Renal pelvis (tissue), 4 donors: ENCODE data around the gene ADGB. TPM values are rescaled to one million over a fixed set of nuclear protein-coding genes. Genes with fewer than 3 reads are reported as not detected.
A peak's percentile ranks its signal among the peaks of the same experiment; 100 is the strongest.
"Not testable (repeated sequence)": the region's sequence is repeated elsewhere in the genome, so short reads cannot be mapped to it uniquely, and the experiment has no call there.

Experiments
- DNase-seq: peaks from one replicate; pipeline ENCODE4 v3.0.0-alpha.2; 2013
- polyA plus RNA-seq, 3 donors: library from polyadenylated mRNA; unstranded; fragments of 120-200 nt; gene quantifications; one replicate each; pipeline ENCODE4 v1.2.1, GENCODE V29; 2013; ENCODE audit not compliant: insufficient read length in 3 of 3

ADGB gene
- polyA plus RNA-seq, 3 donors: 0.40 to 0.95 (median 0.52) TPM

GRCh38 chr6:146815511-146816462, 217.0 kb downstream of the ADGB start:
- not testable (repeated sequence) for DNase-seq

GRCh38 chr6:146819596-146820320, 221.0 kb downstream of the ADGB start:
- DNase-seq: no peak

- DNase-seq: no peak
Measured at GRCh38 chr6:146827216-146827928, 228.6 kb downstream of the ADGB start.

GRCh38 chr6:146829792-146830565, 231.2 kb downstream of the ADGB start:
- DNase-seq: no peak

GRCh38 chr6:146833157-146833556, 234.4 kb downstream of the ADGB start:
- no peak for DNase-seq

GRCh38 chr6:146840216-146840615, 241.4 kb downstream of the ADGB start:
- no peak for DNase-seq

GRCh38 chr6:146840641-146841040, 241.9 kb downstream of the ADGB start:
- DNase-seq: no peak

GRCh38 chr6:146847426-146847825, 248.7 kb downstream of the ADGB start:
- no peak for DNase-seq

- no peak for DNase-seq
Measured at GRCh38 chr6:146850238-146850896, 251.6 kb downstream of the ADGB start.

- no peak for DNase-seq
Measured at GRCh38 chr6:146850981-146851380, 252.2 kb downstream of the ADGB start.

GRCh38 chr6:146851837-146852236, 253.1 kb downstream of the ADGB start:
- no peak for DNase-seq

GRCh38 chr6:146854521-146855255, 255.9 kb downstream of the ADGB start:
- not testable (repeated sequence) for DNase-seq

GRCh38 chr6:146855889-146856288, 257.1 kb downstream of the ADGB start:
- no peak for DNase-seq

- DNase-seq: no peak
Measured at GRCh38 chr6:146856296-146856695, 257.5 kb downstream of the ADGB start.

GRCh38 chr6:146857180-146857979, 258.6 kb downstream of the ADGB start:
- DNase-seq: peak; percentile 76

- DNase-seq: peak; percentile 31
Measured at GRCh38 chr6:146857980-146858347, 259.2 kb downstream of the ADGB start.

- DNase-seq: no peak
Measured at GRCh38 chr6:146859206-146859605, 260.4 kb downstream of the ADGB start.

GRCh38 chr6:146859795-146860495, 261.2 kb downstream of the ADGB start:
- no peak for DNase-seq

GRCh38 chr6:146860583-146860982, 261.8 kb downstream of the ADGB start:
- DNase-seq: no peak
